ENCODE measurements around the gene WIPF3. TPM values are rescaled to one million over a fixed set of nuclear protein-coding genes. Genes with fewer than 3 reads are reported as not detected.
"Not testable (repeated sequence)": the region's sequence is repeated elsewhere in the genome, so short reads cannot be mapped to it uniquely, and the experiment has no call there.

The WIPF3 gene
- total RNA-seq, 2 experiments from 2014 or later = not detected

- Mint-ChIP-seq H3K9me3 (no peaks in the 10 kb centered on the region), H3K36me3 (ENCODE audit: low read depth) (no peaks in the 10 kb centered on the region), H3K27ac (no peak overlapping the region), H3K4me1 (ENCODE audit: low read depth) (peaks cover 10% of the 10 kb centered on the region), H3K4me3 (no peak overlapping the region), H3K27me3 (peaks cover 6% of the 10 kb centered on the region)
- intact Hi-C loops (cut with micrococcal nuclease) = no loop called here
- no peak for ATAC-seq
- no peak for DNase-seq
- TF ChIP-seq CTCF (IDR thresholded peaks at IDR 0.05) = no peak
- CTCF ChIA-PET = no interaction called here
- POLR2A ChIA-PET = no interaction called here
Observed at GRCh38 chr7:29886827-29887226, 80.5 kb downstream of the WIPF3 start.

GRCh38 chr7:29888006-29888405 is 81.7 kb downstream of the WIPF3 start:
- no peak for ATAC-seq
- Mint-ChIP-seq H3K4me1 (ENCODE audit: low read depth) (peaks cover 6% of the 10 kb centered on the region), H3K27ac (no peak overlapping the region), H3K4me3 (no peak overlapping the region), H3K27me3 (peaks cover 6% of the 10 kb centered on the region), H3K9me3 (no peaks in the 10 kb centered on the region), H3K36me3 (ENCODE audit: low read depth) (no peaks in the 10 kb centered on the region)
- POLR2A ChIA-PET = no interaction called here
- intact Hi-C loops (cut with micrococcal nuclease) = no loop called here
- no peak for TF ChIP-seq CTCF (IDR thresholded peaks at IDR 0.05)
- CTCF ChIA-PET = no interaction called here
- no peak for DNase-seq

- ChIA-PET CTCF (no interaction called here), POLR2A (no interaction called here)
- Mint-ChIP-seq H3K4me1 (ENCODE audit: low read depth) (no peaks in the 10 kb centered on the region), H3K36me3 (ENCODE audit: low read depth) (no peaks in the 10 kb centered on the region), H3K9me3 (no peaks in the 10 kb centered on the region), H3K4me3 (no peak overlapping the region), H3K27ac (no peak overlapping the region), H3K27me3 (peaks cover 2% of the 10 kb centered on the region)
- no peak for DNase-seq
- no peak for TF ChIP-seq CTCF (IDR thresholded peaks at IDR 0.05)
- intact Hi-C loops (cut with micrococcal nuclease) = no loop called here
- no peak for ATAC-seq
Observed at GRCh38 chr7:29889288-29889687, 83.0 kb downstream of the WIPF3 start.

GRCh38 chr7:29890251-29890650 is 83.9 kb downstream of the WIPF3 start:
- Mint-ChIP-seq H3K9me3 (no peaks in the 10 kb centered on the region), H3K27me3 (peaks cover 2% of the 10 kb centered on the region), H3K4me3 (no peak overlapping the region), H3K4me1 (ENCODE audit: low read depth) (no peaks in the 10 kb centered on the region), H3K27ac (no peak overlapping the region), H3K36me3 (ENCODE audit: low read depth) (no peaks in the 10 kb centered on the region)
- ATAC-seq (no peak), DNase-seq (no peak)
- ChIA-PET CTCF (no interaction called here), POLR2A (no interaction called here)
- intact Hi-C loops (cut with micrococcal nuclease) = no loop called here
- no peak for TF ChIP-seq CTCF (IDR thresholded peaks at IDR 0.05)

- H3K9me3 Mint-ChIP-seq; H3K4me3 Mint-ChIP-seq; POLR2A ChIA-PET; ATAC-seq; DNase-seq; CTCF ChIA-PET; H3K36me3 Mint-ChIP-seq (ENCODE audit: low read depth); H3K4me1 Mint-ChIP-seq (ENCODE audit: low read depth); intact Hi-C loops (cut with micrococcal nuclease); H3K27me3 Mint-ChIP-seq; H3K27ac Mint-ChIP-seq: not testable (repeated sequence)
Observed at GRCh38 chr7:29890786-29891185, 84.5 kb downstream of the WIPF3 start.

GRCh38 chr7:29891766-29892165 is 85.5 kb downstream of the WIPF3 start:
- H3K27me3 Mint-ChIP-seq = peaks cover 2% of the 10 kb centered on the region
- CTCF ChIA-PET = no interaction called here
- POLR2A ChIA-PET = no interaction called here
- H3K36me3 Mint-ChIP-seq (ENCODE audit: low read depth) = no peaks in the 10 kb centered on the region
- intact Hi-C loops (cut with micrococcal nuclease) = no loop called here
- no peak overlapping the region for H3K27ac Mint-ChIP-seq
- H3K4me3 Mint-ChIP-seq = no peak overlapping the region
- no peak for TF ChIP-seq CTCF (IDR thresholded peaks at IDR 0.05)
- DNase-seq (no peak), ATAC-seq (no peak)
- H3K4me1 Mint-ChIP-seq (ENCODE audit: low read depth) = no peaks in the 10 kb centered on the region
- H3K9me3 Mint-ChIP-seq = peaks cover under 1% of the 10 kb centered on the region
